ENCODE results near the gene UPB1.

- TF ChIP-seq CTCF (IDR thresholded peaks at IDR 0.05; ENCODE audit: poor library complexity) = no peak
- TF ChIP-seq EZH2 (IDR thresholded peaks at IDR 0.05; ENCODE audit: borderline replicate concordance) = no peak
Observed at GRCh38 chr22:24576778-24577177, 81.6 kb downstream of the UPB1 start.

Data from hepatocyte (in vitro differentiated cells).